Stimulated activated naive CD8-positive, alpha-beta T cell treated with anti-CD3 and anti-CD28 coated beads, Interleukin-15, Interleukin-2, amounts not matched to agents 100 ng/mL and 50 ng/mL, for 24 hours (primary cell): ENCODE results near the gene FAM163A.

Experiments used
- H3K27ac Mint-ChIP-seq: one replicate; pipeline ENCODE4 v1.8.0; 2021; ENCODE audit warnings: mild to moderate bottlenecking, mixed read lengths
- H3K27me3 Mint-ChIP-seq: one replicate; pipeline ENCODE4 v1.8.0; 2021; ENCODE audit warnings: mixed read lengths
- H3K36me3 Mint-ChIP-seq: one replicate; pipeline ENCODE4 v1.8.0; 2021; ENCODE audit warnings: low read depth, mixed read lengths
- H3K4me1 Mint-ChIP-seq: one replicate; pipeline ENCODE4 v1.8.0; 2021; ENCODE audit warnings: low read depth, mixed read lengths
- H3K4me3 Mint-ChIP-seq: one replicate; pipeline ENCODE4 v1.8.0; 2021; ENCODE audit warnings: mild to moderate bottlenecking, mixed read lengths
- H3K9me3 Mint-ChIP-seq: one replicate; pipeline ENCODE4 v1.8.0; 2021; ENCODE audit warnings: mixed read lengths

The FAM163A gene

DNA sequence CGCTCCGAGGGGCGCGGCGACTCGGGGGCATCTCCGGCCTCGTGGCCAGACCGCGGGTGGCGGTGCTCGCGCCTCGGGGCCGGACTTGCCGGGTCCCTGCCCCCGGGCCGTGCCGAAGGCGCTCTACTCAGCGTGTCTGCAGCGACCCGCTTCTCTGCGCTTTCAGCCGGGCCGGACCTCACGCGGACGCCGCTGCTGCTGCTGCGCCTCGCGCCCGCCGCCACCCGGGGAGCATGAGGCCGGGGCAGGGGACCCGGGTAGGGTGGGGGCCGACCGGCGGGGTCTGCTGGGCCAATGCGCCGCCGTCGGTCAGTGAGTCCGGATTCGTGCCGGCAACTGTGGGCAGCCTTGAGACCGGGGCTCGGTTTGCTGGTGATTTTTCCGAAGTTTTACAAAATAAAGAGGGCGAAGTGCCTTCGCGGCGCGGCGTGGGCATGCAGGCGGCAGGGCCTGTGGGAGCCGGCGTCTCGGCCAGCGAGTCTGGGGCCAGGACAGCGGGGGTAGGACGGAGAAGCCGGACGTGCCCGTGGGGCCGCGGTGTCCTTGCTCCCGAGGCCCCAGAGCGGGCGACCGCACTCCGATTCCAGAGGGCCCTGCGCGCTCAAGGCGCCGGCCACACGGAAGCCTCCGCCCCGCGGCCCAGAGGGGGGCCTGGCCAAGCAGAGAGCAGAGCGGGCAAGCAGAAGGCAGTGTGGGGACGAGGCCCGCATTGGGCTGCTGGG, 749 bp downstream of the FAM163A start:
- Mint-ChIP-seq H3K4me1 (peaks cover 7% of the 10 kb centered on the region), H3K27me3 (peaks cover 75% of the 10 kb centered on the region), H3K4me3 (no peak overlapping the region), H3K9me3 (no peaks in the 10 kb centered on the region), H3K27ac (no peak overlapping the region), H3K36me3 (no peaks in the 10 kb centered on the region)

DNA sequence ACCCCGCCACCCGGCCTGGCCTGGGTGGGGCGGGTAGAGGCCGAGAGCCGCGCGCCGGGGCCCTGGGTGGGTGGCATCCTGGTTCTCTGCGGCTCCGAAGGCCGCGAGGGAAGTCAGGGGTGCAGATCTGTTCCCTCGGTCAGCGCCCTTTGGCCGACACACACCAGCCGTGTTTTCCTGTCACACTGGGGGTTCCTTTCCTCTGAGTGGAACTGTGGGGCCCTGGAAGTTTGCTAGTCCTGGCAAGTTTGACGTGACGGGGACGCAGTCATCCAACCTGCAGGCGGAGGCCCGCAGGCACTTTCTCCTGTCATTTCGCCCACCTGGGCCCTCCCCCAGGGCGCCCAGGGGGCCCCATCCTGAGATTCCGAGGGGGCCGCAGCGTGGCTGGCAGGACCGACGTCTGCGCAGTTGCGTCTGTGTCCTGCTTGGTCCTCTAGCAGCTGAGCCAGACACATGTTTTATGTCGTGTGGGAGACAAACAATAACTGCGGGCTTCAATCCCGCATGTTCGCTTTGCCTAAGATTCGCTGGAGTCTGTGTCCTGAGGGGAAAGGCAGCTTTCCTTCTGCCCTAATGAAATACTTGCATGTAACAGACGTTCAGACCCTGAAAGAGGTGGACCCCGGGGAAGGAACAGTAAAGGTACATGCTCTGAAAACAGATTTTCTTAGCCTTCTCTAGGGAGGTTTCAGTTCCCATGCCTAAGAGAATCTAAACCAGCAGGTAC, 1.5 kb downstream of the FAM163A start:
- Mint-ChIP-seq H3K27me3 (peaks cover 68% of the 10 kb centered on the region), H3K27ac (no peak overlapping the region), H3K4me3 (no peak overlapping the region), H3K4me1 (peaks cover 7% of the 10 kb centered on the region), H3K9me3 (no peaks in the 10 kb centered on the region), H3K36me3 (no peaks in the 10 kb centered on the region)

DNA sequence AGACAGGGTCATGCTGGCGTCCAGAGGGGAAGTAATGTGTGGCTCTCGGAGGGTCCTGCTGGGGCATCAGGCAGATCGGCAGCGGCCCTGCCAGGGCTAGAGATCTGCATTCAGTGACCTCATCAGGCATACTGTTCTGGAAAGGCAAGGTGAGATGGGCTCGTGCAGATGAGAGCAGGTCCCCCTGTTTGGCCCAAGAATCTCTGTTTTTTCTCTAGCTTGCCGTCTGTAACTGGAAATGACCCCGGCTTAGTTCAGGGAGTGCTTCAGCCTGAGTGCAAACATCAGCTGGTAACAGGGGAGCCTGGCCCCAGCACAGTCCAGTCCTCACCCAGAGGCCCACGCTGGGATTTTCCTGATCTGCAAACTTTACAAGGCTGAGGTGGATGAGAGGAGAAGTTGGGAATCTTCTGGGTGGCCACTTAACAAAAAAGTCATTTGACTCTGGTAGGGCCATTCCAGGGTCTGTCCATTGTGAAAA, 2.1 kb downstream of the FAM163A start:
- H3K4me1 Mint-ChIP-seq = peaks cover 7% of the 10 kb centered on the region
- H3K9me3 Mint-ChIP-seq = no peaks in the 10 kb centered on the region
- no peak overlapping the region for H3K4me3 Mint-ChIP-seq
- H3K27ac Mint-ChIP-seq = no peak overlapping the region
- H3K36me3 Mint-ChIP-seq = no peaks in the 10 kb centered on the region
- peaks cover 65% of the 10 kb centered on the region for H3K27me3 Mint-ChIP-seq

DNA sequence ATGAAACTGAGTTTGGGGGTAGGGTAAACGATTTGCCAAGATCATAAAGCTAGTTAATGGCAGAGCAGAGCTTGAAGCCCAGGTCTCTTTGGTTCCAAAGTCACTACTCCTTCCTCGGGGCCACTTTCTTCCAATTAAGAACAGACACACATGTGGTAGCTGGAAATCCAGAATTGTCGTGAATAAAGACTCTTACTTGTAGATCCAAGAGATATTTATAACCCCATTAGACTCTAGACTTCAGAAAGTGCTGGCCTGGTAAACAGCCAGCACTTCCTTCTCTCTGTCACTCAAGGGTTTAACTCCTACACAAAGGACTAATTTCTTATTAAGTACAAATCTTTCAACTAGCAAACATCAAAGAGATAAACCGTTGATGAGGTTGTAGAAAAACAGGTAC, 2.7 kb downstream of the FAM163A start:
- no peak overlapping the region for H3K4me3 Mint-ChIP-seq
- no peaks in the 10 kb centered on the region for H3K9me3 Mint-ChIP-seq
- no peaks in the 10 kb centered on the region for H3K36me3 Mint-ChIP-seq
- H3K4me1 Mint-ChIP-seq = peaks cover 7% of the 10 kb centered on the region
- no peak overlapping the region for H3K27ac Mint-ChIP-seq
- peaks cover 64% of the 10 kb centered on the region for H3K27me3 Mint-ChIP-seq

DNA sequence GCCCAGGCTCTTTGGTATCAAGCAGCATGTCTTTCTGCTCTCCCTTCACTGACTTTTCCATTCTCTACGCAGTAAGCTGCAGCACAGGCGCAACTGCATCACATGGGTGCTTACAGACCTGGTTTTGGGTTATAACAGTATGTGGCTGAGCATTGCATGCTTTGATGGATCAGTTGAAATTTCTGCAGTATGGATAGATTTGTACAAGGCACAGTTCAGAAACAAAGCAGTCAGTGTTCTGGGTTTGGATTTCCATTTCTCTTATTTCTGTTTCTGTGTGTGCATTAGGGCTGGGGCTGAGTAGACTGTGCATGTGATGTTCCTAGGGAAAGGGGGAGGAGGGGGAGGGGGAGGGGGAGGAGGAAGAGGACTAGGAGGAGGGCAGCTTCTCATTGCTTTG, 4.5 kb downstream of the FAM163A start:
- Mint-ChIP-seq H3K27ac (no peak overlapping the region), H3K36me3 (no peaks in the 10 kb centered on the region), H3K4me3 (no peak overlapping the region), H3K9me3 (no peaks in the 10 kb centered on the region), H3K4me1 (peaks cover 3% of the 10 kb centered on the region), H3K27me3 (peaks cover 45% of the 10 kb centered on the region)

DNA sequence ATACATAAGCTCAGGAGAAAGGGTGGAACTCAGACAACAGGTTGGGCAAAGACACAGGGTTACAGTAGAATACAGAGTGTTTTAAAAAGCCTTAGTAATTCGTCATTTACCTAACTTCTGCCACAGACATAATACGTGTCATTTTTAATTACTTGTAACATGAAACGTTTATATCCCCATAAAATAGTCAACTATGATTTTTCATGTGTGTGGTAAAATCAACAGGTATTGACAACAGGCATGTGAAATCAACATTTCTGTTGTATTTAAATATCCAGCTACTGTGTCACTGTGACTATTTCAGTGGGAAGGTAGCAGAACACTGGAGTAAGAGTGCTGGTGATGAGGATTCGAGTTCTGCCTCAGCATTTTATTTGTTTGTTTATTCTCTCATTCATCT, 5.7 kb downstream of the FAM163A start:
- Mint-ChIP-seq H3K4me1 (no peaks in the 10 kb centered on the region), H3K36me3 (no peaks in the 10 kb centered on the region), H3K27me3 (peaks cover 50% of the 10 kb centered on the region)

DNA sequence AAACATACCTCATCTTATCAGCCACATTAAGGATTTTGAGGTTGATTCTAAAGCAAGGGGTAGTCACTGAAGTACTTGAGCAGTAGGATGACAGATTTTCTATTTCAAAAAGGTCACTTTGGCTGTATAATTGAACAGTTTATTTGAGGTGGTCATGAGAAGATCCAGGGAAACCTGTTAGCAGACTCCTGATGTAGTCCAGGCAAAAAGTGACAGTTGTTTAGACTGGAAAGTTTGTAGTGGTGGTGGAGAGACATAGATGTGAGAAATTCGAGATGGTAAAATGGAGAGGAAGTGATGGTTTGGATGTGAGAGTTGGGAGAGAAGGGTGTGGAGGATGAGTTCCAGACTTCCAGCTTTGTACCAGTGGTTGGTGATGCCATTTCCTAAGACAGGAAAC, 7.5 kb downstream of the FAM163A start:
- H3K36me3 Mint-ChIP-seq = no peaks in the 10 kb centered on the region
- H3K4me3 Mint-ChIP-seq = no peak overlapping the region
- no peak overlapping the region for H3K27ac Mint-ChIP-seq
- peaks cover 39% of the 10 kb centered on the region for H3K27me3 Mint-ChIP-seq
- H3K4me1 Mint-ChIP-seq = no peaks in the 10 kb centered on the region
- H3K9me3 Mint-ChIP-seq = no peaks in the 10 kb centered on the region

More for the DNA sequence above, 5.7 kb downstream of the FAM163A start:
- Mint-ChIP-seq H3K27ac (no peak overlapping the region), H3K4me3 (no peak overlapping the region), H3K9me3 (no peaks in the 10 kb centered on the region)

DNA sequence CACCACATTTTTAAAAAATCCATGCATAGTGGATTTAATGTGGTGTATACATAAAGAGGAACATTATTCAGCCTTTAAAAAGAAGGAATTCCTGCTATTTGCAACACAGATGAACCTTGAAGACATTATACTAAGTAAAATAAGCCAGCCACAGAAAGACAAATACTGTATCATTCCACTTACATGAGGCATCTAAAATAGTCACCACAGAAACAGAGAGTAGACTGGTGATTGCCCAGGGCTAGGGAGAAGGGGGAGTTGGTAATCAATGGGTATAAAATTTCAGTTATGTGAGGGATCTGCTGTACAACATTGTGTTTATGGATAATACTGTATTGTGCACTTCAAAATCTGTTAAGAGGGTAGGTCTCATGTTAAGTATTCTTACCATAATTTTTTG, 10.0 kb downstream of the FAM163A start:
- H3K27ac Mint-ChIP-seq = no peak overlapping the region
- H3K36me3 Mint-ChIP-seq = no peaks in the 10 kb centered on the region
- no peak overlapping the region for H3K4me3 Mint-ChIP-seq
- no peaks in the 10 kb centered on the region for H3K9me3 Mint-ChIP-seq
- peaks cover 21% of the 10 kb centered on the region for H3K27me3 Mint-ChIP-seq
- no peaks in the 10 kb centered on the region for H3K4me1 Mint-ChIP-seq

DNA sequence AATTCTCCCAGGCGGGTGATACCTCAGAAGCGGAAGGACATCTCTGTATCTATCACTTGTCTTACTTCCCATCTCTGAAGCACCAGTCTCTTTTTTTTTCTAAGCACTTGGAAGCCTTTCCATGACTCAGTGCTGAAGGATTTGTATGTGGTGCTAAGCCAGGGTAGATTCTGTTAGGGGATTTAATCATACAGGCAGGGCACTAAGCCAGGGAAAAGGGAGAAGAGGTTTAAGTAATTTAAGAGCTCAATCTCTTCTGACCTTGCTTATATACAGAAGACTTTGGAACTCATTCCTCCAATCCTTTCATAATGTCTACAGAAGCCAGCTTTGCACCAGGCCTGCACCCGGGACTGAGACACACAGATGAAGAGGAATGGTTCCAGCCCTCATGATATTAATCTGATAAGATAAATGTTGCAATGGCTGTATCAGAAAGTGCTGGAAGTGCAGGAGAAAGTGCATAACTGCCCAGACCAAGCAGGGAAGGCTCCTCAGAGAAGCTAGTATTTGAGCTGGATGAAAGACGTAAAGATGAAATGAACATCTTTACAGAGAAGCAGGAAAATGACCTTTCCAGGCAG, 11.0 kb downstream of the FAM163A start:
- H3K27me3 Mint-ChIP-seq = peaks cover 16% of the 10 kb centered on the region
- no peaks in the 10 kb centered on the region for H3K4me1 Mint-ChIP-seq
- no peaks in the 10 kb centered on the region for H3K9me3 Mint-ChIP-seq
- H3K4me3 Mint-ChIP-seq = no peak overlapping the region
- H3K27ac Mint-ChIP-seq = no peak overlapping the region
- H3K36me3 Mint-ChIP-seq = no peaks in the 10 kb centered on the region

DNA sequence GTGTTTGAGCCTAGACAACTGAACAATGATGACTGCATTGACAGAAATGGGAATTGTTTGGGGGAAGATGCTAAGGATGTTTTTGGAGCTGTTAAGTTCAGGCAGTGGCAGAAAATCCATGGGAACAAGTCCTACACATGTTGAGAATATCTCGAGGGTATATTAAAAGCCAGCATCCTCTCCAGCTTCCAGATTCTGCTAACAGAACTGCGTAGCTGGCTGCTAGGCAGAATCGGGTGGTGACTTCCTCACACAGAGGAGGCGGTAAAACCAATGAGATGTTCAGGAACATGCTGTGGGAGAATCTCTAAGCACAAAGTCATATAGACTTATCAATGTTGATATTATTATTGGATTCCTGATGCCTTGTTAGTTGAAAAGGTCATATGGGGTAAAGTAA, 14.8 kb downstream of the FAM163A start:
- Mint-ChIP-seq H3K9me3 (no peaks in the 10 kb centered on the region), H3K27ac (no peak overlapping the region), H3K27me3 (peaks cover 13% of the 10 kb centered on the region), H3K36me3 (no peaks in the 10 kb centered on the region), H3K4me1 (no peaks in the 10 kb centered on the region), H3K4me3 (no peak overlapping the region)

DNA sequence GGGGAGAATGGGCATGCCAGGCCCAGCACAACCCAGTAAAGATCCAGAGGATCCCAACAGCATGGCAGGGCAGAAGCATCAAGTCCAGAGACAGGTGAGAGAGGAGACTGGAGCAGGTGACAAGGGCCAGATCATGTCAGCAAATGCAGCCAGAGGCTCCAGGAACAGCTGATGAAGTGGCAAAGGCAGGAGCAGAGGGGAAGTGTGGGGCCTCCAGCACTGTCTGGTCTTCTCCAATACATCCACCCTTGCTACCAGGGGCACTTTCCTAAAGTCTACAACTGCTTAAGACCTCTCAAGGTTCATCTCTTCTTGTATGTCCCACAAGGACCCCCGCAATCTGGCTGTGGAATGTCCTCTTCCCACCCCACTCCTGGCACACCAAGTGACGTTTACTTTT, 17.4 kb downstream of the FAM163A start:
- H3K9me3 Mint-ChIP-seq = no peaks in the 10 kb centered on the region
- no peak overlapping the region for H3K27ac Mint-ChIP-seq
- no peaks in the 10 kb centered on the region for H3K36me3 Mint-ChIP-seq
- no peak overlapping the region for H3K4me3 Mint-ChIP-seq
- no peaks in the 10 kb centered on the region for H3K4me1 Mint-ChIP-seq
- peaks cover 6% of the 10 kb centered on the region for H3K27me3 Mint-ChIP-seq

DNA sequence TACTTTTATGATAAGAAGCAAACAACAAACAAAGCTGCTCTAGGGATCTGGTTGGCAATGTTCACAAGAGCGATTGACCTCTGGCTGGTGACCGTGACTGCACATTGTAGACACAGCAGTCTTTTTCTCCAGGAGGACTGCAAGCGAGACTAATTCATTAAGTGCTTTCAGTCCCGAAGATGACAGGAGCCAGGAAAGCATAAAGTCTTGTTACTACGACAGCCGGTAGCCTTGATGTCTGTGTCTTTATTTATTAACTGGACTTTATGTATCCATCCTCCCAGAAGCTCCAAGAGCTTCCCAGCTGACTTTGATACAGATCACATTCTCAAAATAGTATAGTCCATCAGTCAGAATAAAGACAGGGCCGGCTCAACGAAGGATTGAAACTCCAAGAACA, 18.2 kb downstream of the FAM163A start:
- peaks cover 6% of the 10 kb centered on the region for H3K27me3 Mint-ChIP-seq
- no peaks in the 10 kb centered on the region for H3K9me3 Mint-ChIP-seq
- no peak overlapping the region for H3K4me3 Mint-ChIP-seq
- no peak overlapping the region for H3K27ac Mint-ChIP-seq
- no peaks in the 10 kb centered on the region for H3K36me3 Mint-ChIP-seq
- H3K4me1 Mint-ChIP-seq = no peaks in the 10 kb centered on the region

DNA sequence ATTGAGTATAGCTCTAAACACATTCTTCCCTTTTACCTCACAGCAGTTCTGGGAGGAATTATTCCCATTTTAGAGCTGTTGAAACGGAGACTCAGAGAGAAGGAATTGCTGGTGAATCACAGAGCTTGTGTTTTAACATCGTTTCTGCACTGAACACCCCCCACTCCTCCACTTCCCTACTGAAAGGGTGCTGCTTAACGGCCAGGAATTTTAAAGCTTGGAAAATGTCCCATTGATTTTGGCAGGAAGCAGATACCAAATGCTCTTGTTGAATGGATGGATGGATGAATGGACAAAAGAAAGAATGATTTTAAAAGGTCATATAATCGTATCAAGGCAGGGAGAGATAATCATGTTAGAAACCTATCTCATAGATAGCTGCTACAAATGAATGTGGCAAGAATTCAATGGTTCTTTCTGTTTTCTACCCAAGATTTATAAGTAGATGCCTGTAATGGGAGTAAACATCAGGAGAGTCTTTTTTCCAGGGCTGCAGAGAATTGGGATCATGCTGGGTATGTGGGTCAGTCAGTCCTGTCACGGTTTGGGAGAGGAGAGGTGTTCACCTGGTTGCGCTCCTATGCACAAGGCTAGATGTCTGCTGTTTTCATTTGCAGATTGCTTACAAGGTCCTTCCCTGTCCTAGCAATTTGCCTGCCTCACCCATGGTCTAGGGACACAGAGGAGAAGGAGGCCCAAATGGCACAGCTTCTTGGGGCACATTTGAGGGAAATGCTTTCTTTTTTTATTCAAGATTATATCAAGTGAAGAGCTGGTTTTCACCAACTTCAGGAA, 19.0 kb downstream of the FAM163A start:
- peaks cover 6% of the 10 kb centered on the region for H3K27me3 Mint-ChIP-seq
- no peak overlapping the region for H3K27ac Mint-ChIP-seq
- no peaks in the 10 kb centered on the region for H3K4me1 Mint-ChIP-seq
- no peak overlapping the region for H3K4me3 Mint-ChIP-seq
- no peaks in the 10 kb centered on the region for H3K36me3 Mint-ChIP-seq
- no peaks in the 10 kb centered on the region for H3K9me3 Mint-ChIP-seq

DNA sequence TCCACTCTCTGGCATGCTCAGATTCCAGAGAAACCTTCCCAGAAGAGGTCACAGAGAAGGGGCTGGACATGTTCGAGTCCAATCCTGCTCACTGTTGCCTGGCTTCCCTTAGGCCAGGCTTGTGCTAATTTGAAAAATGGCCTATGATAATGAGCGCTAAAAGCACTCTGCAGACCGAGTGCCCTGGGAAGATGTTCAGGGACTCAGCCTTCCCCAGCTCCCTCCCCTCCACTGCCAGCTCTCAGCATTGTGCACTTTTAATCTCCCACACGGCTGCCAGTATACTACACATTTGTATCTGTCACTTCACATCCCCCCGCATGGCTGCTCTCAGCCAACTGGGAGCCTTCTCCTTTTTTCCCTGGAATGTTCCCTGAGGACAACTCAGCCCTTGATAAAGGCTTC, 24.1 kb downstream of the FAM163A start:
- no peaks in the 10 kb centered on the region for H3K9me3 Mint-ChIP-seq
- H3K27me3 Mint-ChIP-seq = peaks cover 10% of the 10 kb centered on the region
- H3K4me3 Mint-ChIP-seq = no peak overlapping the region
- no peaks in the 10 kb centered on the region for H3K36me3 Mint-ChIP-seq
- H3K27ac Mint-ChIP-seq = no peak overlapping the region
- no peaks in the 10 kb centered on the region for H3K4me1 Mint-ChIP-seq

DNA sequence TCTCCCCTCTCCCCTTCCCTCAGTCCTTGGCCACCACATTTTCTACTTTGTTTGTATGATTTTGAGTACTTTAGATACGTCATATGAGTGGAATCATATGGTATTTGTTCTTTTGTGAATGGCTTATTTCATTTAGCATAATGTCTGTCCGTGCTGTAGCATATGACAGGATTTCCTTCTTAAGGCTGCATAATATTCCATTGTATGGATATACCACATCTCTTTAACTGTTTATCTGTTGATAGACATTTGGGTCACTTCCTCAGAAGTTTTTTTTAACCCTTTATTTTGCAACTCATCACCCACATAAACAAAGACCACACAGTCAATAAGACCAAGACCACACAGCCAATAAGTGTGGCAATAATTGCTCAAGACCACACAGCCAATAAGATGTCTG, 24.9 kb downstream of the FAM163A start:
- H3K36me3 Mint-ChIP-seq = no peaks in the 10 kb centered on the region

More for the DNA sequence above, 24.9 kb downstream of the FAM163A start:
- Mint-ChIP-seq H3K27ac (no peak overlapping the region), H3K27me3 (peaks cover 10% of the 10 kb centered on the region), H3K9me3 (no peaks in the 10 kb centered on the region), H3K4me1 (no peaks in the 10 kb centered on the region), H3K4me3 (no peak overlapping the region)
